Type B pancreatic cell (in vitro differentiated cells): ENCODE results near the gene TRAF3IP3. TPM values are rescaled to one million over a fixed set of nuclear protein-coding genes. Genes with fewer than 3 reads are reported as not detected.

Experiments
- DNase-seq: peaks from one replicate; pipeline ENCODE4 v3.0.0; 2021; ENCODE audit warnings: mixed read lengths; ENCODE audit not compliant: unreplicated experiment; ENCODE audit errors: extremely low spot score
- H3K27ac Mint-ChIP-seq: 2 replicates; pipeline ENCODE4 v1.8.0; 2021; ENCODE audit warnings: mild to moderate bottlenecking, mixed read lengths
- H3K27me3 Mint-ChIP-seq: 2 replicates; pipeline ENCODE4 v1.8.0; 2021; ENCODE audit warnings: mixed read lengths
- H3K36me3 Mint-ChIP-seq: 2 replicates; pipeline ENCODE4 v1.8.0; 2021; ENCODE audit warnings: mixed read lengths
- H3K4me1 Mint-ChIP-seq: one replicate; pipeline ENCODE4 v1.8.0; 2021; ENCODE audit warnings: mixed read lengths; ENCODE audit not compliant: unreplicated experiment
- H3K4me3 Mint-ChIP-seq: 2 replicates; pipeline ENCODE4 v1.8.0; 2021; ENCODE audit warnings: mild to moderate bottlenecking, mixed read lengths
- H3K9me3 Mint-ChIP-seq: 2 replicates; pipeline ENCODE4 v1.8.0; 2021; ENCODE audit warnings: mixed read lengths
- CTCF ChIP-seq: fragments of 200-600 bp; sonication (generic); conservative IDR thresholded peaks from 2 replicates; pipeline ENCODE4 v1.5.0; 2021; ENCODE audit warnings: antibody characterized with exemption, mild to moderate bottlenecking
- total RNA-seq: library from RNA; stranded (reverse); gene quantifications from 2 replicates; pipeline ENCODE4 v1.2.1, GENCODE V29; 2021; ENCODE audit warnings: low replicate concordance

Gene TRAF3IP3
- total RNA-seq, 1 donor from 2014 or later: 1.7 TPM

GRCh38 chr1:209813902-209814301 lies 58.0 kb downstream of the TRAF3IP3 start:
- peaks cover 4% of the 10 kb centered on the region for H3K27me3 Mint-ChIP-seq
- DNase-seq: no peak
- H3K9me3 Mint-ChIP-seq: no peaks in the 10 kb centered on the region
- no peak for TF ChIP-seq CTCF
- no peaks in the 10 kb centered on the region for H3K36me3 Mint-ChIP-seq
- peaks cover 7% of the 10 kb centered on the region for H3K4me1 Mint-ChIP-seq
- H3K27ac Mint-ChIP-seq: no peak overlapping the region
- no peak overlapping the region for H3K4me3 Mint-ChIP-seq

GRCh38 chr1:209815490-209815889 lies 59.6 kb downstream of the TRAF3IP3 start:
- no peak for TF ChIP-seq CTCF
- Mint-ChIP-seq H3K4me3 (no peak overlapping the region), H3K27ac (peak overlapping the region; percentile 92), H3K27me3 (peaks cover 3% of the 10 kb centered on the region), H3K9me3 (no peaks in the 10 kb centered on the region), H3K36me3 (no peaks in the 10 kb centered on the region), H3K4me1 (peaks cover 7% of the 10 kb centered on the region)
- DNase-seq: no peak

- peak overlapping the region; percentile 92 for H3K27ac Mint-ChIP-seq
- H3K27me3 Mint-ChIP-seq: peaks cover 7% of the 10 kb centered on the region
- TF ChIP-seq CTCF: no peak
- H3K4me1 Mint-ChIP-seq: peaks cover 11% of the 10 kb centered on the region
- no peaks in the 10 kb centered on the region for H3K36me3 Mint-ChIP-seq
- peak overlapping the region; percentile 38 for H3K4me3 Mint-ChIP-seq
- no peak for DNase-seq
- H3K9me3 Mint-ChIP-seq: no peaks in the 10 kb centered on the region
Measured at GRCh38 chr1:209815931-209816341, 60.1 kb downstream of the TRAF3IP3 start.

GRCh38 chr1:209816923-209817322 lies 61.1 kb downstream of the TRAF3IP3 start:
- Mint-ChIP-seq H3K36me3 (no peaks in the 10 kb centered on the region), H3K4me1 (peaks cover 14% of the 10 kb centered on the region), H3K27ac (no peak overlapping the region), H3K9me3 (no peaks in the 10 kb centered on the region), H3K4me3 (no peak overlapping the region), H3K27me3 (peaks cover 12% of the 10 kb centered on the region)
- no peak for DNase-seq
- TF ChIP-seq CTCF: no peak

- peaks cover 15% of the 10 kb centered on the region for H3K4me1 Mint-ChIP-seq
Measured at GRCh38 chr1:209817691-209818090, 61.8 kb downstream of the TRAF3IP3 start.

More at GRCh38 chr1:209817691-209818090, 61.8 kb downstream of the TRAF3IP3 start:
- TF ChIP-seq CTCF: no peak
- Mint-ChIP-seq H3K4me3 (no peak overlapping the region), H3K27ac (peak overlapping the region; percentile 32), H3K27me3 (peaks cover 12% of the 10 kb centered on the region), H3K9me3 (no peaks in the 10 kb centered on the region), H3K36me3 (no peaks in the 10 kb centered on the region)
- DNase-seq: no peak
